CD14-positive monocyte (primary cell): Measurements from ENCODE around the gene TBX3. TPM values are rescaled to one million over a fixed set of nuclear protein-coding genes. Genes with fewer than 3 reads are reported as not detected.

Experiments
- DNase-seq, 3 donors: peaks; one replicate each; pipeline ENCODE4 v3.0.0-alpha.2; 2011 to 2022
- H2AFZ ChIP-seq: 2 replicates; pipeline ENCODE4 v1.6.0; 2012; ENCODE audit warnings: mild to moderate bottlenecking, low read depth, low read length, inconsistent platforms; ENCODE audit not compliant: insufficient read depth, poor library complexity, severe bottlenecking
- H3K27ac ChIP-seq, 2 donors: 1 replicate in 1 of 2; 2 replicates in 1 of 2; pipeline ENCODE4 v1.5.1; 2012 to 2013; ENCODE audit warnings: low read length in 2 of 2, control low read depth in 1 of 2, inconsistent platforms in 1 of 2, low read depth in 1 of 2, mild to moderate bottlenecking in 1 of 2
- H3K27me3 ChIP-seq, 2 donors: one replicate each; pipeline versions ENCODE4 v1.6.0 to v1.6.1; 2011 to 2013; ENCODE audit warnings: low read length in 2 of 2; ENCODE audit not compliant: control insufficient read depth in 2 of 2, insufficient read depth in 2 of 2
- H3K36me3 ChIP-seq, 2 donors: replicated peaks in 1 of 2; 1 replicate in 1 of 2; 2 replicates in 1 of 2; pipeline versions ENCODE4 v1.5.1 to v1.6.1; 2012 to 2013; ENCODE audit warnings: low read length in 2 of 2, control low read depth in 1 of 2, inconsistent platforms in 1 of 2, mild to moderate bottlenecking in 1 of 2; ENCODE audit not compliant: insufficient read depth in 2 of 2, control insufficient read depth in 1 of 2
- H3K4me1 ChIP-seq, 2 donors: 1 replicate in 1 of 2; 2 replicates in 1 of 2; pipeline versions ENCODE4 v1.5.1 to v1.6.1; 2012 to 2013; ENCODE audit warnings: low read length in 2 of 2, control low read depth in 1 of 2, inconsistent platforms in 1 of 2, mild to moderate bottlenecking in 1 of 2, moderate library complexity in 1 of 2; ENCODE audit not compliant: insufficient read depth in 2 of 2, control insufficient read depth in 1 of 2
- H3K4me2 ChIP-seq: replicated peaks from 2 replicates; pipeline ENCODE3; 2012; ENCODE audit warnings: low read length, moderate library complexity, mild to moderate bottlenecking; ENCODE audit not compliant: poor library complexity, severe bottlenecking; ENCODE audit errors: extremely low read depth
- H3K4me3 ChIP-seq, 3 experiments: fragments of 200-600 bp in 1 of 3; sonication (generic) in 1 of 3; replicated peaks in 1 of 3; 1 replicate in 2 of 3; 2 replicates in 1 of 3; pipeline ENCODE4 v1.5.1; 2011 to 2013; ENCODE audit warnings: low read length in 3 of 3, mild to moderate bottlenecking in 3 of 3, control low read depth in 2 of 3, low read depth in 2 of 3, inconsistent platforms in 1 of 3, moderate library complexity in 1 of 3
- H3K79me2 ChIP-seq: 2 replicates; pipeline ENCODE4 v1.6.0; 2012; ENCODE audit warnings: mild to moderate bottlenecking, control low read depth, inconsistent platforms, low read length, moderate library complexity; ENCODE audit not compliant: insufficient read depth
- H3K9ac ChIP-seq: 2 replicates; pipeline ENCODE4 v1.6.0; 2017; ENCODE audit warnings: low read length, mild to moderate bottlenecking; ENCODE audit not compliant: insufficient read depth, poor library complexity, severe bottlenecking
- H3K9me3 ChIP-seq, 2 donors: replicated peaks in 1 of 2; 1 replicate in 1 of 2; 2 replicates in 1 of 2; pipeline versions ENCODE4 v1.5.1 to v1.6.1; 2012 to 2013; ENCODE audit warnings: low read length in 2 of 2, control low read depth in 1 of 2; ENCODE audit not compliant: control insufficient read depth in 1 of 2, insufficient read depth in 1 of 2
- H4K20me1 ChIP-seq: 2 replicates; pipeline ENCODE4 v1.6.0; 2012; ENCODE audit warnings: mild to moderate bottlenecking, low read length, control low read depth, moderate library complexity; ENCODE audit not compliant: insufficient read depth
- H3K27ac Mint-ChIP-seq, 7 donors: one replicate each; pipeline ENCODE4 v1.8.0; 2020; ENCODE audit warnings: mild to moderate bottlenecking in 7 of 7, mixed read lengths in 7 of 7, moderate library complexity in 6 of 7, inconsistent platforms in 2 of 7
- H3K27me3 Mint-ChIP-seq, 3 donors: one replicate each; pipeline ENCODE4 v1.8.0; 2021 to 2022; ENCODE audit warnings: low read depth in 3 of 3, mild to moderate bottlenecking in 3 of 3, mixed read lengths in 3 of 3, moderate library complexity in 3 of 3, inconsistent platforms in 1 of 3
- H3K36me3 Mint-ChIP-seq, 2 donors: one replicate each; pipeline ENCODE4 v1.8.0; 2020; ENCODE audit warnings: mixed read lengths in 2 of 2, inconsistent platforms in 1 of 2, mild to moderate bottlenecking in 1 of 2
- H3K4me1 Mint-ChIP-seq: one replicate; pipeline ENCODE4 v1.8.0; 2020; ENCODE audit warnings: mild to moderate bottlenecking, mixed read lengths
- H3K4me3 Mint-ChIP-seq, 2 donors: one replicate each; pipeline ENCODE4 v1.8.0; 2020; ENCODE audit warnings: mild to moderate bottlenecking in 2 of 2, mixed read lengths in 2 of 2, moderate library complexity in 1 of 2
- H3K9me3 Mint-ChIP-seq, 7 donors: one replicate each; pipeline ENCODE4 v1.8.0; 2020 to 2022; ENCODE audit warnings: mixed read lengths in 7 of 7, mild to moderate bottlenecking in 6 of 7, moderate library complexity in 6 of 7, inconsistent platforms in 2 of 7
- CTCF ChIP-seq: fragments of 200-600 bp; IDR thresholded peaks from one replicate; pipeline ENCODE4 v1.8.0; 2022; ENCODE audit warnings: antibody characterized with exemption, mild to moderate bottlenecking
- WGBS: methylation state at CpG from one replicate; pipeline ENCODE4 v1.1.5; 2013; ENCODE audit warnings: missing lambda C conversion rate; ENCODE audit not compliant: insufficient coverage; 5-methylcytosine and 5-hydroxymethylcytosine counted together
- intact Hi-C, 2 donors: fragments of 100-400 bp; cut with micrococcal nuclease; formaldehyde crosslinking; loops; one replicate each; pipeline versions ENCODE4 v1.15.0 to v1.15.1; 2023
- polyA plus RNA-seq, 3 donors: library from polyadenylated mRNA; depleted of rRNA in 1 of 3; unstranded in 2 of 3; stranded (reverse) in 1 of 3; fragments of 300-500 nt in 2 of 3; fragments of >200 nt in 1 of 3; fragmentation: Illumina TruSeq in 2 of 3; gene quantifications; 1 replicate in 2 of 3; 2 replicates in 1 of 3; pipeline ENCODE4 v1.2.3, GENCODE V29; 2012 to 2021

TBX3 gene
- polyA plus RNA-seq, 3 donors, result 0.04 to 0.13 TPM; not detected in 1

- Histone ChIP-seq H3K79me2 (no peaks in the 10 kb centered on the region), H3K4me3 (no peak overlapping the region), H3K4me2 (no peak overlapping the region), H4K20me1 (no peaks in the 10 kb centered on the region), H3K4me1 (no peaks in the 10 kb centered on the region), H3K27ac (no peak overlapping the region), H3K9me3 (no peaks in the 10 kb centered on the region), H3K27me3 (no peaks in the 10 kb centered on the region), H2AFZ (no peak overlapping the region), H3K9ac (no peak overlapping the region), H3K36me3 (no peaks in the 10 kb centered on the region)
- peaks cover 0 to 3% (median 0%) of the 10 kb centered on the region in 3 donors for H3K27me3 Mint-ChIP-seq
- H3K36me3 Mint-ChIP-seq, result no peaks in the 10 kb centered on the region
- no peak overlapping the region for H3K27ac Mint-ChIP-seq
- TF ChIP-seq CTCF, result no peak
- H3K4me1 Mint-ChIP-seq, result no peaks in the 10 kb centered on the region
- peaks cover 0 to 3% (median 0%) of the 10 kb centered on the region in 7 donors for H3K9me3 Mint-ChIP-seq
- DNase-seq, result no peak
- no CpG with 5 or more reads among the region's 5 CpGs for WGBS
- intact Hi-C loops, result no loop called here
- H3K4me3 Mint-ChIP-seq, result no peak overlapping the region
Observed at GRCh38 chr12:114628199-114628598, 55.8 kb downstream of the TBX3 start.

GRCh38 chr12:114627393-114627792, 56.6 kb downstream of the TBX3 start:
- no peak for TF ChIP-seq CTCF

More at GRCh38 chr12:114627393-114627792, 56.6 kb downstream of the TBX3 start:
- Histone ChIP-seq H3K36me3 (no peaks in the 10 kb centered on the region), H3K79me2 (no peaks in the 10 kb centered on the region), H4K20me1 (no peaks in the 10 kb centered on the region), H3K4me3 (no peak overlapping the region), H3K27me3 (no peaks in the 10 kb centered on the region), H3K9me3 (no peaks in the 10 kb centered on the region), H3K9ac (no peak overlapping the region), H3K27ac (no peak overlapping the region), H2AFZ (no peak overlapping the region), H3K4me2 (no peak overlapping the region), H3K4me1 (no peaks in the 10 kb centered on the region)
- intact Hi-C loops, result no loop called here
- H3K27ac Mint-ChIP-seq, result no peak overlapping the region
- peaks cover 0 to 3% (median 0%) of the 10 kb centered on the region in 3 donors for H3K27me3 Mint-ChIP-seq
- no peaks in the 10 kb centered on the region for H3K36me3 Mint-ChIP-seq
- no peaks in the 10 kb centered on the region for H3K4me1 Mint-ChIP-seq
- H3K9me3 Mint-ChIP-seq, result peaks cover 0 to 3% (median 0%) of the 10 kb centered on the region in 7 donors
- DNase-seq, result no peak
- no peak overlapping the region for H3K4me3 Mint-ChIP-seq
